PFSK-1 (cell line): ENCODE data around the gene HDAC7.

Experiments
- FOXP2 ChIP-seq: optimal IDR thresholded peaks from 2 replicates; pipeline ENCODE3; 2011; ENCODE audit warnings: borderline replicate concordance, control low read depth, inconsistent platforms; ENCODE audit not compliant: insufficient read depth; ENCODE audit errors: extremely low read length, extremely low read depth
- POLR2AphosphoS5 ChIP-seq: IDR thresholded peaks from 2 replicates; pipeline ENCODE4 v1.6.1; 2012; ENCODE audit warnings: low read depth, mild to moderate bottlenecking, control low read depth, low read length, moderate library complexity
- REST ChIP-seq, 2 experiments: IDR thresholded peaks; 2 replicates each; pipeline versions ENCODE4 v1.6.1 to v1.8.0; 2011 to 2012; ENCODE audit warnings: low read depth in 2 of 2, low read length in 2 of 2, control low read depth in 1 of 2, inconsistent platforms in 1 of 2, mild to moderate bottlenecking in 1 of 2, moderate library complexity in 1 of 2; ENCODE audit not compliant: insufficient read depth in 1 of 2
- SIN3A ChIP-seq: IDR thresholded peaks from 2 replicates; pipeline ENCODE4 v1.6.1; 2012; ENCODE audit warnings: mild to moderate bottlenecking, low read length, moderate library complexity, borderline replicate concordance; ENCODE audit not compliant: insufficient read depth

- TF ChIP-seq REST (IDR thresholded peaks at IDR 0.05; ENCODE audit: insufficient read depth in 1 of 2, low read depth in 2 of 2, low read length in 2 of 2) (no peak), POLR2AphosphoS5 (no peak), SIN3A (no peak), FOXP2 (no peak)
Measured at GRCh38 chr12:47817272-47818006, 2.3 kb downstream of the HDAC7 start.
